HG03354 (cell line): ENCODE data around the gene OR13C8.

Source experiments
- ATAC-seq: cut with Tn5 transposase; IDR thresholded peaks from one replicate; pipeline ENCODE4 v1.9.1; 2021; ENCODE audit warnings: mild to moderate bottlenecking; ENCODE audit not compliant: unreplicated experiment, poor library complexity, severe bottlenecking

Gene OR13C8

GRCh38 chr9:104606152-104606551, 37.2 kb downstream of the OR13C8 start:
- ATAC-seq: no peak

GRCh38 chr9:104608336-104608735, 39.4 kb downstream of the OR13C8 start:
- ATAC-seq: no peak

GRCh38 chr9:104611213-104611612, 42.2 kb downstream of the OR13C8 start:
- no peak for ATAC-seq

- ATAC-seq: peak; percentile 59
Observed at GRCh38 chr9:104617418-104617817, 48.5 kb downstream of the OR13C8 start.

- ATAC-seq: no peak
Observed at GRCh38 chr9:104618104-104618503, 49.1 kb downstream of the OR13C8 start, which contains the start of gene OR13C9. TSS of gene OR13C9 (minus strand) at chr9:104618204. CDS start at chr9:104618204, 0 bp downstream.
